K562 (cell line): Measurements from ENCODE around the gene TSEN34. TPM values are rescaled to one million over a fixed set of nuclear protein-coding genes. Genes with fewer than 3 reads are reported as not detected.

Source experiments
- HDAC8 ChIP-seq: fragments of 450-650 bp; IDR thresholded peaks from 2 replicates; pipeline ENCODE4 v1.6.1; 2016; ENCODE audit warnings: mild to moderate bottlenecking, missing genetic modification characterization, moderate library complexity, missing compliant biosample characterization
- ID3 ChIP-seq, 2 experiments: fragments of 250-450 bp in 1 of 2; fragments of 450-650 bp in 1 of 2; sonication (Bioruptor Pico) in 1 of 2; IDR thresholded peaks; 2 replicates each; pipeline versions ENCODE4 v1.6.1 to v1.8.0; 2016 to 2021; ENCODE audit warnings: mild to moderate bottlenecking in 2 of 2, moderate library complexity in 2 of 2, missing compliant biosample characterization in 1 of 2, missing genetic modification characterization in 1 of 2
- OTX1 ChIP-seq: fragments of 450-650 bp; formaldehyde crosslinking; IDR thresholded peaks from 2 replicates; pipeline ENCODE4 v1.4.0; 2022; ENCODE audit warnings: mild to moderate bottlenecking
- ZFP91 ChIP-seq: sonication (generic); formaldehyde crosslinking; IDR thresholded peaks from 2 replicates; pipeline ENCODE4 v1.8.0; 2022; ENCODE audit warnings: mild to moderate bottlenecking, missing genetic modification reagents
- ZNF318 ChIP-seq, 2 experiments: fragments of 450-650 bp; IDR thresholded peaks; 2 replicates each; pipeline ENCODE4 v1.6.1; 2016; ENCODE audit warnings: mild to moderate bottlenecking in 2 of 2, borderline replicate concordance in 1 of 2, low read depth in 1 of 2, moderate library complexity in 1 of 2
- ZNF589 ChIP-seq: fragments of 200-800 bp; sonication (Bioruptor generic); IDR thresholded peaks from 2 replicates; pipeline ENCODE4 v1.6.1; 2016; ENCODE audit warnings: low read depth, missing genetic modification characterization, missing compliant biosample characterization
- ZNF764 ChIP-seq: fragments of 250-450 bp; sonication (Bioruptor Pico); IDR thresholded peaks from 2 replicates; pipeline ENCODE4 v1.4.0; 2020; ENCODE audit warnings: low read depth, mild to moderate bottlenecking, moderate library complexity
- polyA plus RNA-seq, 8 experiments: library from polyadenylated mRNA; depleted of rRNA in 4 of 8; stranded (reverse) in 5 of 8; unstranded in 3 of 8; fragments of >200 nt; fragmentation: Nextera tagmentation in 2 of 8; fragmentation: Illumina TruSeq in 1 of 8; extraction: Ambion mirVana in 2 of 8; extraction: Trizol in 1 of 8; gene quantifications; 2 replicates each; pipeline versions ENCODE4 v1.2.1 to v1.2.3, GENCODE V29; 2011 to 2014; ENCODE audit warnings: inconsistent platforms in 1 of 8, missing spikeins in 1 of 8
- total RNA-seq, 7 experiments: library from RNA; depleted of rRNA in 6 of 7; stranded (reverse); fragments of >200 nt in 6 of 7; fragmentation: Illumina TruSeq in 2 of 7; extraction: Trizol in 2 of 7; gene quantifications; 2 replicates each; pipeline versions ENCODE4 v1.2.1 to v1.2.3, GENCODE V29; 2011 to 2021; ENCODE audit warnings: low replicate concordance in 1 of 7
- TF ChIP-seq, protein P1 (sequence below): fragments of 450-650 bp; formaldehyde crosslinking; IDR thresholded peaks from 2 replicates; pipeline ENCODE4 v1.4.0; 2020; ENCODE audit warnings: mild to moderate bottlenecking
- TF ChIP-seq, protein P2 (sequence below): fragments of 250-450 bp; sonication (Bioruptor Pico); IDR thresholded peaks from 2 replicates; pipeline ENCODE4 v1.5.0; 2021; ENCODE audit warnings: mild to moderate bottlenecking, moderate library complexity

Gene TSEN34
- total and polyA plus RNA-seq, 9 of the 15 experiments (the other 6 are each of a cell fraction or from before 2014, with no cell fraction given) = 3.1 to 57.6 (median 29.5) TPM

- no peak for TF ChIP-seq ZNF318 (IDR thresholded peaks at IDR 0.05; ENCODE audit: borderline replicate concordance in 1 of 2, low read depth in 1 of 2)
- no peak for TF ChIP-seq ID3 (CRISPR knock-in tag; IDR thresholded peaks at IDR 0.05)
- TF ChIP-seq ID3 (tag; IDR thresholded peaks at IDR 0.05) = 0 out of 2 replicates have a peak, but pooled peaks have one; percentile 43
- TF ChIP-seq, protein P1, sequence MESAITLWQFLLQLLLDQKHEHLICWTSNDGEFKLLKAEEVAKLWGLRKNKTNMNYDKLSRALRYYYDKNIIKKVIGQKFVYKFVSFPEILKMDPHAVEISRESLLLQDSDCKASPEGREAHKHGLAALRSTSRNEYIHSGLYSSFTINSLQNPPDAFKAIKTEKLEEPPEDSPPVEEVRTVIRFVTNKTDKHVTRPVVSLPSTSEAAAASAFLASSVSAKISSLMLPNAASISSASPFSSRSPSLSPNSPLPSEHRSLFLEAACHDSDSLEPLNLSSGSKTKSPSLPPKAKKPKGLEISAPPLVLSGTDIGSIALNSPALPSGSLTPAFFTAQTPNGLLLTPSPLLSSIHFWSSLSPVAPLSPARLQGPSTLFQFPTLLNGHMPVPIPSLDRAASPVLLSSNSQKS (CRISPR knock-in tag) = no peak
- TF ChIP-seq HDAC8 = 0 out of 2 replicates have a peak, but pooled peaks have one; percentile 66
- no peak for TF ChIP-seq ZFP91
- no peak for TF ChIP-seq ZNF589
- no peak for TF ChIP-seq OTX1 (CRISPR knock-in tag)
- TF ChIP-seq ZNF764 (CRISPR knock-in tag) = no peak
- TF ChIP-seq, protein P2, sequence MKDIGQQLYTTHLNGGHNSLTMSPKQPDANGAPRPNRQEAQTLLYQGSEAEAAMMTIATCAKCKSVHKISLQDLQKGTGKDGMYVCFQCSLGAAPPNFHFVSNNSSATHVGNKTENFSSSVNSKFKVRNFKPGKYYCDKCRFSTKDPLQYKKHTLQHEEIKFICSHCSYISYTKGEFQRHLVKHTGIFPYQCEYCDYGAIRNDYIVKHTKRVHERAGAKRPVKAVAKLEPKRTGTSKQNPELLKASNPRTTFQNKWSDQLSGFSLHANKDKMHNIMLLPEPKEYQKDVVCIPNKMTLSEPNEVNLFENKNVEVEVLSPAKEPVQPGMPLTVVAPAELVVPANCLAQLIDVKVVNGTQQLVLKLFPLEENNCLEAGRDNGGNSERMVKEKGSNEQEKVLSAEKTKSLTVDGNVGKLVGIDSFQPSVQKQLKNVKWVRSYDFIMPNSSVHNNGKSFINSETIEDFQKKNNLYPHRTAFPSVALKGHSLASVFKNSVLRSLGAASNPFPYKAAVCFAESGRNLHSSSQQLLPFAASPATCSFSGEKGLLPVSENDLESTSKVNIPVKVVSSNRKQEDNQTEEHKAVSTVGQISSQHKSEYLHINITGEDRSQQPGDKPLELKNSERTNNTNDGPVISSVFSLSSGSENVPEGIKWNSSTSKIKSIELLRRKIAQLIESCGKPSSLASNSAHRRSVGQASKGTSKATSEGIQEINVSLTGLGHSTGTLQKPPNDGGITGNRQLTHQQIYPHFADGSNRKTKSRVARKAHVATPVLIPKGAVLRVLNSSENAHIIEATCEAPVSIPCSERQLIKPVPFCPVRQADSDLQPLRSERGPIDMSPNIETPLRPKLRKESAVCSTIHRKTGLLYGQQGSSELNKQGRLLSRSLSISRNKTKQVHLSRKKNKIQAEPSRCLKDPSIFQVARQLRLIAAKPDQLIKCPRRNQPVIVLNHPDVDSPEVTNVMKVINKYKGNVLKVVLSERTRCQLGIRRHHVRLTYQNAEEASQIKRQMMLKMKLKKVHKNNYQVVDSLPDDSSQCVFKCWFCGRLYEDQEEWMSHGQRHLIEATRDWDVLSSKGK (CRISPR knock-in tag) = no peak
Observed at GRCh38 chr19:54189145-54189734, 1.9 kb upstream of the TSEN34 start, which contains the start of gene MBOAT7 (continued).
